GM19463 (cell line): Measurements from ENCODE around the gene MYRIP.

Experiments used
- ATAC-seq: cut with Tn5 transposase; IDR thresholded peaks from one replicate; pipeline ENCODE4 v1.9.1; 2021; ENCODE audit warnings: mild to moderate bottlenecking, moderate library complexity; ENCODE audit not compliant: unreplicated experiment

Gene MYRIP

DNA sequence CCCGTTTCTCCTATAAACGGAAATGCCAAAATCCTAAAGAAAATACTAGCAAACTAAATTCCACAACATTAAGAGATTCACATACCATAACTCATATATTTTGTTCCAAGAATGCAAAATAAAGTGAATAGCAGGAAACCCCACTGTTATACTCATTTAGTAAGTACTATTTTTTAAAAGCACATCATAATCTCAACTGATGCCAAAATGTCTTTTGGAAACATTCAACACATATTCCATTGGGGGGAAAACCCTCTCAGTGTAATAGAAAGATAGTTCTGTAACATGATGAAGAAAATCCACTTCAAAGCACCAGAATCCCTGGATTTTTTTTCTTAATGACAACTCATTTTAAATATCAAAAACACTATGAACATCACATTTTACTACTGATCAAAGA lies 407.1 kb downstream of the MYRIP start:
- no peak for ATAC-seq

DNA sequence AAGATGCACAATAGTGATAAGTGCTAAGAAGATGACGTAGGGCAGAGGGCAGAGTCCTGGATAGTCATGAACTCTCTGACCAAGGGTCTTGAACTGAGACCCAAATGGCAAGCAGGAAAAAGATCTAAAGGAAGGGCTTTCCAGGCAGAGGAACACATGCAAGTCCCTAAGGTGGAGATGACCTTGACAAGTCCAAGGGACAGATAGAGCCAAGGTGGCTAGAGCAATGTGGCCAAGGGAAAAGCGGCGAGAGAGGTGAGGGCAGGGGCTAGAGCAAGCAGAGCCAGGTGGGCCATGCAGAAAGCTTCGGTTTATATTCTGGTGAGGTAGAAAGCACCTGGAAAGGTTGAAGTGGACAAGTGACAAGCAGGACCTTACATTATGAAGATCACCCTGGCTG lies 414.4 kb downstream of the MYRIP start:
- no peak for ATAC-seq

GRCh38 chr3:40224796-40225515 lies 415.5 kb downstream of the MYRIP start:
- no peak for ATAC-seq

GRCh38 chr3:40226636-40227035 lies 417.2 kb downstream of the MYRIP start:
- ATAC-seq, result no peak

- no peak for ATAC-seq
These were observed 419.5 kb downstream of the MYRIP start for GRCh38 chr3:40228792-40229350.

DNA sequence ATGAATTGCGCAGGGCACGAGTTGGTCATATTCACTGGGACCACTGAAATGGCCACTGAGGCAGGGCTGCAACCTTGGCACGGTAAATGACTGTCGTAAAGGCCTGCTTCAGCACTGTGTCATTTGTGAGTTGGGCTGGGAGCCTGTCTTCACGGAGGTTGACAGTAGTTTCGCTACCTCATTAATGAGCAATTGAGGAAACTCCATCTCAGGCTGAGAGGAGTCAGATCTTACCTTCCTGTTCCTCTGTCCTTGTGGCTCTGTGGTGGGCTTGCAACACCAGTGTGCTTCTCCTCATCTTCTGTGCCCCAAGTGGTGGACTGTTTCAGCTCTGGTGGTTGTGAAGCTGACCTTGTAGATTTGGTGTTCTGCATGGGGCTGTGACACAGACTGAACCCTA lies 420.0 kb downstream of the MYRIP start:
- ATAC-seq, result peak; percentile 90

- no peak for ATAC-seq
These were observed 420.6 kb downstream of the MYRIP start for GRCh38 chr3:40229963-40230362.

DNA sequence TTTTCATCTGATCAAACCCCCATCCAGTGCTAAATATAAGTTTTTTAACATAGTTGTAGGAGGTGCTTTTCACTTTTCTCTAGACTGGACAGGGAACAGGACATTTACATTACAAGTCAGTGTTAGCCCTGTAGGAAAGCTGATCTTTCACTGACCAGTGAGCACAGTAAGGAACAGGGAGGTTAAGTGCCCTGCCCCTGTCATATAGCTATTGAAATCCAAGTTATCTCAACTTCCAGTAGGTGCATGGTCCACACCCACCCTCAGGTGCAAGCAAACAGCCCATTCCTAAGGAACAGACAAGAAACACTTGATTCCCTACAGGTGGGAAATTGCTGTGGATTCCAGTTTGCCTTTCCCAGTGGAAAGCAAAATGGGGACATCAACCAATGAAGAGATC lies 421.0 kb downstream of the MYRIP start:
- no peak for ATAC-seq

DNA sequence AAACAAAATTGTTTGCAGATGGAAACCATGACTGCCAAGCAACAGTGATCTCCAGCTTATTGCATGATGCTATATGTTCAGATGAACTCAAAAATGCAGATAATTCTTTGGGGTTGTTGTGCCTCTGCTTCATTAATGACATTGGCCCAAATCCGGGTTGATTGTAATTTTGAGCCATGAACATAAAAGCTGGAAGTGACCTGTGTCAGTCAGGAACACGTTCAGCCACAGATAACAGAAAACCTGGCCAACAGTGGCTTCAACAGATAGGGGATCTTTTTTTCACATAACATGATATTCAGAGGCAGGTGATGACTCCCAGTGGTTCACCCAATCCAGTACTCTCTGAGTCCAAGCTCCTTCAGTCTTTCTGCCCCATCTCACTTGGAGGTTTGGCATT lies 423.2 kb downstream of the MYRIP start:
- no peak for ATAC-seq

DNA sequence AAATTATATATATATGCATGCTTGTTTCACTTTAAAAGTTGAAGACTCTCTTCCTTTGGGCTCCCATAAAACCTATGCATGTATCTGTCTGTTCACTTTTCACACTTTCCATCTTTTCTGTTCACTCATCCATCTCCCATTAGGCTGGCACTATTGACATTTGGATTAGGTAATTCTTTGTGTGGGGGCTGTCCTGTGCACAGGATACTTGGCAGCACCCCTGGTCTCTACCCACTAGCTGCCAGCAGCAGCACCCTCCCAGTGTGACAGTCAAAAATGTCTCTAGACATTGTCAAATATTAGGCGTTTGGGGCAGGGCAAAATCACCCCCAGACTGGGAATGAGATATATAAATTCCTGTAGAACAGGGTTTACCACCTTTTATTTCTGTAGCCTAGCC lies 427.8 kb downstream of the MYRIP start:
- no peak for ATAC-seq

GRCh38 chr3:40237889-40238571 lies 428.6 kb downstream of the MYRIP start:
- no peak for ATAC-seq

- no peak for ATAC-seq
These were observed 431.5 kb downstream of the MYRIP start for GRCh38 chr3:40240921-40241320.

DNA sequence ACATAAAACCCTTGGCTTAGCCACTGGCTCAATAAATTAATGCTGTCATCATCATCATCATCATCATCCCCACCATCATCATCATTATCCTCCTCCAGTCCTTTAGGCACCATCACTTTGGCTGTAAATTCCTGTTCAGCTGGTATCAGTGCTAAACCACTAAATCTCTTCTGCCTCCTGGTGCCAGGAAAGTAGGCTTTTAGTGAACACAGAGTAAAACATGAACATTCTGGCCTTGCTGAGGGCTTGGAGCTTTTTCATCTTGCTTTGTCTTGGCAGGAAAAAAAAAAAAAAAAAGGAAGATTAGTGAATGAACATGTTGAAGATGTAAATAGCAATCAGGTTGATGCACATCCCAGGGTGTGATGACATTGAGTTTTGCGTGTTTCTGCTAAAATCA lies 432.8 kb downstream of the MYRIP start:
- no peak for ATAC-seq

DNA sequence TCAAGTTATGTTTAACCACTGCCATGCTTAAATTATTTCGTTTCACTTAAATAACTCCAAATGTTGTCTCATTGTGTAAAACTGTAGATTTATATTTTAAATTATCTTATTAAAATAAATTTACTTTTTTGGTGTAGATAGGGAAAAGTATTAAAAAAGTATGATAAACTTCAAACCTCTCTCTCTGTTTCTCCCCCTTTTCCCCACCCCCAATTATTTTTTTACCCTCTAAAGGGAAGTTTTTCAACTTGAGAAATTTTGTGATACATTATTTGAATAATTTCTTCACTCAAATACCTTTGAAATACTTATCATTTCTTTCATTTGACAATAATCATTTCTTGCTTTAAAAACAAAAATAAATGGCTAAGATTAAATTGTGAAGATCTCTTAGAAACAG lies 433.2 kb downstream of the MYRIP start:
- ATAC-seq, result no peak

DNA sequence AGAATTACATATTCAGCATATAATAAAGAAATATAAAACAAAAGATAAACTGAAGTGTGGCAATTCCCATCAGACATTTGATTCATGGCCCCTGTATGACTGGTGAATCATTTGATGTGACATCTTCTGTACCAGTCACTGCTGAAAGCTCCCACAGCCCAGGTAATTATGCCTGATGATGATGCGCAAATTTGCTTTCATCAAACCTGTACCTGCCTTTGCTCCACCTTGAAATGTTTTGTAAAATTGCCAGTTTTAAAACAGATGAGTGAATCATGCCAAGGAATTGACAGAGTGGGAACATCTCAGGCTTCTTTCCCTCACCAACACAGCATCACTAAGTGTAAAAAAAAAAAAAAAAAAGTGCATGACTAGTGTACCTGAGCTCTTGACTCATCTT lies 433.6 kb downstream of the MYRIP start:
- ATAC-seq, result no peak

DNA sequence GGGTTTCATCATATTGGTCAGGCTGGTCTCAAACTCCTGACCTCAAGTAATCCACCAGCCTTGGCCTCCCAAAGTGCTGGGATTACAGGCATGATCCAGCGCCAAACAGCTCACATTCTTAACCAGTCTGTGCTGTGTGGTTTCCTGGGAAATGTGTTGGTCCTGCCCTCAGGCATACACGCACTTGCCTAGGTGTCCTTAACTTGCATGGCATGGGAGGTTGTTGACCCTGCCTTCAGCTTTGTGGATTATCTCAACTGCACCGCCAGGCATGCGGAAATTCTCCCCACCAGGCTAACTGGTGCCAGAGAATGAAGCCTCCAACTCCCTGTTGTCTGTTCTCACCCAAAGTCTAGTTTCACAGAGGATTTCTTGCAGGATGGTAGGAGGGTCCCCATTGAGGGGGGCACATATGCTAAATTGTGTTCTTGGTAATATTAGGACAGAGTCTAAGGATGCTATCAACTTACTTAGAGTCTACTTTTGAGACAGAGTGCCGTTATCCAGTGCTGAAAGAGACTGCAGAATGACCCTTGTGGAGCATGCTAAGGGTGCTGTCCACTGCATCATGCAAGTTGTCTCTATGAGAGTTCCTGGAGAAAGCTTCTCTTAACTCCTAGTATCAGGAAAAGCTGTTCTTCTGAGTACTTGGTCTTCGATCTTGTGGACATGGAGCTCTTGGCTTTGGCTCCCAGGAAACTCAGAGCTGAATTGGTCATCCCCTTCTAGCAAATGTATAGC lies 438.5 kb downstream of the MYRIP start:
- ATAC-seq, result no peak

DNA sequence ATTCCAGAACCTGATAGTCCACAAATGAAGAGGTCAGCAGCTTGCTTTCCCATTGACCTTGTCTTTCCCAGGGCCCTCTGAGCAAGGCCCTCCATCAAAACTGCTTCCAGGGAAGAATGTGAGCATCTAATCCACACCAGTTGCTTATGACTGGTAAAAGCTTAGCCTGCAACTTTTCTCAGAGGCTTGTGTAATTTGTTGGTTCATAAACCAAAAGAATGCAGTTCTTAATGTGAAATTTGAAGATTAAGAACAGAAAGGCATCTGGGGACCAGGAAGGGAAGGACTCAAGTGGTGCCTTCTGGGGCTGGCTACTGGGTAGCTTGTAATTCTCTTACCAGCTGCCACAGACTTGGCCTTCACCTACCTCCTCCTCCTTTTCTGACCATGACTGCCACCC lies 439.2 kb downstream of the MYRIP start:
- ATAC-seq, result no peak

GRCh38 chr3:40249168-40249567 lies 439.8 kb downstream of the MYRIP start:
- no peak for ATAC-seq

DNA sequence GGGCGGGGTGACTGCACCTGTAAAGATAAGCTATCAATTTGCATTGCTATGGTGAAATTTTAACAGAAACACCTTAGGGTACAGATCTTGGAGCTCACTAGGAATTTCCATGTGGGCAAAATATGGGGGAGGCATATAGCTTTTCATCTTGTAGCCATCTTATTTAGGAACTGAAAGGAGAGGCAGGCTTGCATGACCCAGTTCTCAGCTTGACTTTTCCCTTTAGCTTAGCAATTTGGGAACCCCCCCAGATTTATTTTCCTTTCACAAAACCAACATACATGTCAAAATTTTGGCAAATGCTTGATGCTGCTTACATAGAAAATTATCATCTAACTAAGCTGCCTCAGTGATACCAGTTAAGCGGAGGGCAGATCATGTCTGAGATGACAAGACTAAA lies 445.1 kb downstream of the MYRIP start:
- ATAC-seq, result no peak

DNA sequence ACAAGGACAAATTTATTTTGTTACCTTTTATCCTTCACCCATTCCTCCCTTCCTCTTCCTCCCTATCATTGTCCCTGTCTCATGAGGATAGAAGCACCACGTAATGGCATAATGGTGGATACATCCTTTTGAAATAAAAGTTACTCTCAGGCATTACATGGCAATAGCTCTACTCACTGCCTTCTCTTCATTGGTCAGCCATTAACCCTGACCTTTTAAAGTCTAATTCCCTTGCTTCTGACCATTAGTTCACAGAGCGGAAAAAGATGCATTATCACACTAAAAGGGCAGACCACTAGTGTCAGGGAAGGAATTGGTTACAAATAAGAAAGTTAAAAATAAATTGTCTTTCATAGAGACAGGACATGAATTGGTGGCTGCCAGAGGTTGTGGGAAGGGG lies 445.5 kb downstream of the MYRIP start:
- ATAC-seq, result no peak

GRCh38 chr3:40255532-40255931 lies 446.1 kb downstream of the MYRIP start:
- no peak for ATAC-seq

- ATAC-seq, result no peak
These were observed 448.7 kb downstream of the MYRIP start for GRCh38 chr3:40258064-40258463.
